ENCODE data around the gene INSYN2B.

INSYN2B gene

DNA sequence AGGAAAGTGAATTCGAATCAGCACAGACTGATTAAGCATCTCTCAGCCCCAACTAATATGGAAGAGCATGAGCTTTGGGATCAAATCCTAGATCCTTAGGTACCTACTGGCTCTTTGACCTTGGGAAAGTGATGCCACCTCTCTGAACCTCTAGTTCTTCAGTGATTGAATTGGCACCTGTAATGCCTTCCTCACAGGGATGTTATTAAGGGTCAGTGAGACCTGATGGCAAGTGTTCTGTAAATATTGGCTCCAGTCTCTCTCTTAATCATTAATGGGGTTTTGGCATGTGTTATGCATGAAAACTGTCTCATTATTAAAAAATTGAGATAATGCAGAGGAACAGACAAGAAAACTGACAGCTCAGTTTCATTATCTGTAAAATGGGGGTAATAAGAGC lies 115.8 kb downstream of the INSYN2B start:
- Histone ChIP-seq H3F3A (ENCODE audit: insufficient read depth) (no peaks in the 10 kb centered on the region), H3K36me3 (ENCODE audit: low read length) (no peaks in the 10 kb centered on the region; the same call in 1 of the 2 replicates), H3K9ac (ENCODE audit: low read length) (no peak overlapping the region), H3K4me3 (ENCODE audit: insufficient read depth, low read length, poor library complexity, severe bottlenecking) (no peak overlapping the region), H3K4me2 (ENCODE audit: low read depth, low read length, poor library complexity, severe bottlenecking) (no peak overlapping the region), H3K27me3 (ENCODE audit: low read length) (no peaks in the 10 kb centered on the region), H3K79me2 (ENCODE audit: insufficient read depth, low read length) (no peaks in the 10 kb centered on the region), H2AFZ (ENCODE audit: low read depth, low read length, severe bottlenecking) (no peak overlapping the region), H3K27ac (ENCODE audit: low read depth, low read length) (no peak overlapping the region), H3K9me2 (replicated peaks; ENCODE audit: insufficient read depth, low read length) (no peaks in the 10 kb centered on the region), H3K9me3 (ENCODE audit: insufficient read depth, low read length) (no peaks in the 10 kb centered on the region), H4K20me1 (ENCODE audit: low read depth, low read length) (no peaks in the 10 kb centered on the region)
- TF ChIP-seq, protein P1, sequence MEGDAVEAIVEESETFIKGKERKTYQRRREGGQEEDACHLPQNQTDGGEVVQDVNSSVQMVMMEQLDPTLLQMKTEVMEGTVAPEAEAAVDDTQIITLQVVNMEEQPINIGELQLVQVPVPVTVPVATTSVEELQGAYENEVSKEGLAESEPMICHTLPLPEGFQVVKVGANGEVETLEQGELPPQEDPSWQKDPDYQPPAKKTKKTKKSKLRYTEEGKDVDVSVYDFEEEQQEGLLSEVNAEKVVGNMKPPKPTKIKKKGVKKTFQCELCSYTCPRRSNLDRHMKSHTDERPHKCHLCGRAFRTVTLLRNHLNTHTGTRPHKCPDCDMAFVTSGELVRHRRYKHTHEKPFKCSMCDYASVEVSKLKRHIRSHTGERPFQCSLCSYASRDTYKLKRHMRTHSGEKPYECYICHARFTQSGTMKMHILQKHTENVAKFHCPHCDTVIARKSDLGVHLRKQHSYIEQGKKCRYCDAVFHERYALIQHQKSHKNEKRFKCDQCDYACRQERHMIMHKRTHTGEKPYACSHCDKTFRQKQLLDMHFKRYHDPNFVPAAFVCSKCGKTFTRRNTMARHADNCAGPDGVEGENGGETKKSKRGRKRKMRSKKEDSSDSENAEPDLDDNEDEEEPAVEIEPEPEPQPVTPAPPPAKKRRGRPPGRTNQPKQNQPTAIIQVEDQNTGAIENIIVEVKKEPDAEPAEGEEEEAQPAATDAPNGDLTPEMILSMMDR (IDR thresholded peaks at IDR 0.05; ENCODE audit: insufficient read depth, low read length, poor library complexity, severe bottlenecking), result no peak
- TF ChIP-seq EZH2phosphoT487 (conservative IDR thresholded peaks at IDR 0.05; ENCODE audit: low read length), result no peak

DNA sequence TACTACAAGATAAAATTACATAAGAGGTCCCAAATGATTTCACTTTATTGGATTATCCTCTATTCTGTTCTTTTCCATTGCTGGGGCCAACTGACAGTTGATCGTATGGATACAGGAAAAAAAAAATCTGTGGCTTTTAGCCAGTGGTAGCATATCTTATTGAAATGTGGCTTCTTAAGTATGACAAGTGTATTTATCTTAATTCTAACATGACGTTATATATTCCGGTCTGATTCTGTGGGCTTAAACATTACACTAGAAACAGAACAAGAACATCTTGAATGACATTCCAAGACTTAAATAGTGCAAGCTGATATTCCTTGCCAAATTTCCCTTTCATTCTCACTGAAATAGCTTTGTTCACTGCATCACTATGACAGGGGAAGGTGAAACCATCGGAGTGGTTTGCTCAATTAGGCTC lies 117.9 kb downstream of the INSYN2B start:
- Histone ChIP-seq H3K4me2 (ENCODE audit: low read depth, low read length, poor library complexity, severe bottlenecking) (no peak overlapping the region), H3F3A (ENCODE audit: insufficient read depth) (no peaks in the 10 kb centered on the region), H3K9ac (ENCODE audit: low read length) (no peak overlapping the region), H3K4me3 (ENCODE audit: insufficient read depth, low read length, poor library complexity, severe bottlenecking) (no peak overlapping the region), H4K20me1 (ENCODE audit: low read depth, low read length) (no peaks in the 10 kb centered on the region), H3K79me2 (ENCODE audit: insufficient read depth, low read length) (peaks cover under 1% of the 10 kb centered on the region; the same call in 1 of the 2 replicates), H3K9me2 (replicated peaks; ENCODE audit: insufficient read depth, low read length) (no peaks in the 10 kb centered on the region), H2AFZ (ENCODE audit: low read depth, low read length, severe bottlenecking) (no peak overlapping the region), H3K27me3 (ENCODE audit: low read length) (no peaks in the 10 kb centered on the region), H3K9me3 (ENCODE audit: insufficient read depth, low read length) (no peaks in the 10 kb centered on the region), H3K27ac (ENCODE audit: low read depth, low read length) (no peak overlapping the region), H3K36me3 (ENCODE audit: low read length) (no peaks in the 10 kb centered on the region; the same call in 1 of the 2 replicates)
- TF ChIP-seq, protein P1 (IDR thresholded peaks at IDR 0.05; ENCODE audit: insufficient read depth, low read length, poor library complexity, severe bottlenecking), result no peak
- no peak for TF ChIP-seq EZH2phosphoT487 (conservative IDR thresholded peaks at IDR 0.05; ENCODE audit: low read length)

DNA sequence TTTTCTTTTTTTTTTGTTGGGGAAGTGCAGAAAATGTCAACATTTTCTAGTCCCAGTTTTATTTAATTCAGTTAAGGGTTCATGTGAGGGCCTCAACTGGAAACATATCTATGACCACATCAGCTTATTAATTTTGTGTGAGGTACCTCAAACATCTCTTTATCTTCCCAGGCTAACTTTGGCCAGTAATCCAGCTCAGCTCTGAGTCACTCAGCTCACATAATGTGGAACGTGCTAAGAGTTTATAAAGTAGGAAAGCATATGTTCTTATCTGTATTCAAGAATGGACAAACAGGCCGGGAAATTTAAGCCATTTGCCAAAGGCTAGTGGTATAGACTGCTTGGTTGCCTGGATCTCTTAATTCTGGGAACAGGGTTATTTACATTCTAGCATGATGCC lies 118.4 kb downstream of the INSYN2B start:
- TF ChIP-seq EZH2phosphoT487 (conservative IDR thresholded peaks at IDR 0.05; ENCODE audit: low read length), result no peak
- TF ChIP-seq, protein P1 (IDR thresholded peaks at IDR 0.05; ENCODE audit: insufficient read depth, low read length, poor library complexity, severe bottlenecking), result no peak
- no peaks in the 10 kb centered on the region; the same call in 1 of the 2 replicates for H3K36me3 ChIP-seq (ENCODE audit: low read length)
- no peak overlapping the region for H3K4me2 ChIP-seq (ENCODE audit: low read depth, low read length, poor library complexity, severe bottlenecking)
- H3K27ac ChIP-seq (ENCODE audit: low read depth, low read length), result no peak overlapping the region
- H3K79me2 ChIP-seq (ENCODE audit: insufficient read depth, low read length), result peaks cover 5% of the 10 kb centered on the region; the same call in 1 of the 2 replicates
- H3F3A ChIP-seq (ENCODE audit: insufficient read depth), result no peaks in the 10 kb centered on the region
- no peaks in the 10 kb centered on the region for H4K20me1 ChIP-seq (ENCODE audit: low read depth, low read length)
- no peak overlapping the region for H3K4me3 ChIP-seq (ENCODE audit: insufficient read depth, low read length, poor library complexity, severe bottlenecking)
- H2AFZ ChIP-seq (ENCODE audit: low read depth, low read length, severe bottlenecking), result no peak overlapping the region
- no peaks in the 10 kb centered on the region for H3K27me3 ChIP-seq (ENCODE audit: low read length)
- H3K9me2 ChIP-seq (replicated peaks; ENCODE audit: insufficient read depth, low read length), result no peaks in the 10 kb centered on the region
- H3K9ac ChIP-seq (ENCODE audit: low read length), result no peak overlapping the region
- H3K9me3 ChIP-seq (ENCODE audit: insufficient read depth, low read length), result no peaks in the 10 kb centered on the region
